ENCODE results near the gene AGRP. TPM values are rescaled to one million over a fixed set of nuclear protein-coding genes. Genes with fewer than 3 reads are reported as not detected.

AGRP gene
- total RNA-seq, 1 donor from 2014 or later, result not detected

GRCh38 chr16:67530013-67530939, 46.9 kb upstream of the AGRP start:
- no peaks in the 10 kb centered on the region for H3K9me3 Mint-ChIP-seq (ENCODE audit: unreplicated experiment)
- peak overlapping the region; percentile 98 for H3K4me2 ChIP-seq (ENCODE audit: low read length)
- H3K4me3 Mint-ChIP-seq (ENCODE audit: unreplicated experiment), result peak overlapping the region; percentile 94
- peak overlapping the region; percentile 89 for H3K9ac ChIP-seq (ENCODE audit: low read length)
- peaks cover 5% of the 10 kb centered on the region for H3K36me3 Mint-ChIP-seq (ENCODE audit: low read depth, unreplicated experiment)
- peaks cover 36% of the 10 kb centered on the region for H3K4me1 Mint-ChIP-seq (ENCODE audit: low read depth, unreplicated experiment)
- H3K79me2 ChIP-seq (ENCODE audit: insufficient read depth, low read length), result peaks cover 62% of the 10 kb centered on the region
- H3K4me3 ChIP-seq (ENCODE audit: insufficient read depth, low read depth, low read length), result peak overlapping the region; percentile 71
- no peaks in the 10 kb centered on the region for H3K36me3 ChIP-seq (ENCODE audit: insufficient read depth, low read length)
- peak overlapping the region; percentile 74 for H2AFZ ChIP-seq (ENCODE audit: low read depth, low read length)
- H3K27ac ChIP-seq (ENCODE audit: low read depth, low read length), result peak overlapping the region; percentile 84
- H3K27ac Mint-ChIP-seq (ENCODE audit: unreplicated experiment), result peak overlapping the region; percentile 94
- no peak for TF ChIP-seq CTCF (IDR thresholded peaks at IDR 0.05; ENCODE audit: insufficient read depth, low read depth, low read length)
- no peak for TF ChIP-seq EZH2 (IDR thresholded peaks at IDR 0.05; ENCODE audit: insufficient read depth, low read length)
- no peaks in the 10 kb centered on the region for H3K27me3 ChIP-seq (ENCODE audit: insufficient read depth, low read length)
- H3K27me3 Mint-ChIP-seq (ENCODE audit: low read depth, unreplicated experiment), result peaks cover 2% of the 10 kb centered on the region
- peaks cover 45% of the 10 kb centered on the region for H4K20me1 ChIP-seq (ENCODE audit: insufficient read depth, low read length)
- peaks cover 40% of the 10 kb centered on the region for H3K4me1 ChIP-seq (ENCODE audit: insufficient read depth, low read length)
- FAIRE-seq (no peak), DNase-seq (ENCODE audit: low read depth) (peak; percentile 65)
- no peaks in the 10 kb centered on the region for H3K9me3 ChIP-seq (ENCODE audit: insufficient read depth, low read depth, low read length)

- FAIRE-seq, result no peak
- H2AFZ ChIP-seq (ENCODE audit: low read depth, low read length), result peak overlapping the region; percentile 74
- Mint-ChIP-seq H3K36me3 (ENCODE audit: low read depth, unreplicated experiment) (peaks cover 5% of the 10 kb centered on the region), H3K27me3 (ENCODE audit: low read depth, unreplicated experiment) (peaks cover 8% of the 10 kb centered on the region), H3K4me1 (ENCODE audit: low read depth, unreplicated experiment) (peaks cover 41% of the 10 kb centered on the region), H3K27ac (ENCODE audit: unreplicated experiment) (peak overlapping the region; percentile 94), H3K9me3 (ENCODE audit: unreplicated experiment) (peaks cover 1% of the 10 kb centered on the region), H3K4me3 (ENCODE audit: unreplicated experiment) (peak overlapping the region; percentile 94)
- H3K27me3 ChIP-seq (ENCODE audit: insufficient read depth, low read length), result no peaks in the 10 kb centered on the region
- H3K4me2 ChIP-seq (ENCODE audit: low read length), result peak overlapping the region; percentile 98
- H3K9ac ChIP-seq (ENCODE audit: low read length), result peak overlapping the region; percentile 89
- H3K79me2 ChIP-seq (ENCODE audit: insufficient read depth, low read length), result peaks cover 55% of the 10 kb centered on the region
- peaks cover 41% of the 10 kb centered on the region for H3K4me1 ChIP-seq (ENCODE audit: insufficient read depth, low read length)
- TF ChIP-seq EZH2 (IDR thresholded peaks at IDR 0.05; ENCODE audit: insufficient read depth, low read length) (no peak), CTCF (IDR thresholded peaks at IDR 0.05; ENCODE audit: insufficient read depth, low read depth, low read length) (no peak)
- peak overlapping the region; percentile 71 for H3K4me3 ChIP-seq (ENCODE audit: insufficient read depth, low read depth, low read length)
- no peak for DNase-seq (ENCODE audit: low read depth)
- peaks cover 39% of the 10 kb centered on the region for H4K20me1 ChIP-seq (ENCODE audit: insufficient read depth, low read length)
- no peaks in the 10 kb centered on the region for H3K36me3 ChIP-seq (ENCODE audit: insufficient read depth, low read length)
- no peaks in the 10 kb centered on the region for H3K9me3 ChIP-seq (ENCODE audit: insufficient read depth, low read depth, low read length)
- H3K27ac ChIP-seq (ENCODE audit: low read depth, low read length), result peak overlapping the region; percentile 84
Observed at GRCh38 chr16:67529582-67530012, 46.2 kb upstream of the AGRP start.
